HepG2 (cell line): ENCODE measurements around the gene KSR1. TPM values are rescaled to one million over a fixed set of nuclear protein-coding genes. Genes with fewer than 3 reads are reported as not detected.

ENCODE experiments used
- E2F1 ChIP-seq: sonication (generic); formaldehyde crosslinking; IDR thresholded peaks from 2 replicates; pipeline ENCODE4 v1.5.0; 2020; ENCODE audit warnings: missing genetic modification reagents
- EZH2 ChIP-seq: conservative IDR thresholded peaks from 2 replicates; pipeline ENCODE4 v1.6.1; 2012; ENCODE audit warnings: mild to moderate bottlenecking, low read depth, low read length, moderate library complexity
- FOXM1 ChIP-seq: sonication (generic); formaldehyde crosslinking; IDR thresholded peaks from 2 replicates; pipeline ENCODE4 v1.5.0; 2020; ENCODE audit warnings: missing genetic modification reagents
- MXD1 ChIP-seq: sonication (generic); formaldehyde crosslinking; IDR thresholded peaks from 2 replicates; pipeline ENCODE4 v1.4.0; 2020; ENCODE audit warnings: mild to moderate bottlenecking, missing genetic modification reagents
- NFAT5 ChIP-seq: sonication (generic); formaldehyde crosslinking; IDR thresholded peaks from 2 replicates; pipeline ENCODE4 v1.4.0; 2020; ENCODE audit warnings: missing genetic modification reagents
- RBFOX2 ChIP-seq: fragments of 200-400 bp; formaldehyde crosslinking; IDR thresholded peaks from 2 replicates; pipeline ENCODE4 v1.6.1; 2017; ENCODE audit warnings: low read depth, mild to moderate bottlenecking, low read length
- SCMH1 ChIP-seq: sonication (generic); formaldehyde crosslinking; IDR thresholded peaks from 2 replicates; pipeline ENCODE4 v1.9.0; 2021; ENCODE audit warnings: missing genetic modification reagents, mild to moderate bottlenecking, borderline replicate concordance
- SMARCC2 ChIP-seq: fragments of 450-650 bp; IDR thresholded peaks from 2 replicates; pipeline ENCODE4 v1.6.1; 2017; ENCODE audit warnings: antibody characterized with exemption, mild to moderate bottlenecking
- ZFP1 ChIP-seq: IDR thresholded peaks from 2 replicates; pipeline ENCODE4 v1.6.1; 2016
- ZNF543 ChIP-seq: sonication (generic); formaldehyde crosslinking; IDR thresholded peaks from 2 replicates; pipeline ENCODE4 v1.4.0; 2020; ENCODE audit warnings: mild to moderate bottlenecking, missing genetic modification reagents
- polyA plus RNA-seq, 8 experiments: library from polyadenylated mRNA; depleted of rRNA in 3 of 8; stranded (reverse) in 7 of 8; unstranded in 1 of 8; fragments of >200 nt; fragmentation: Illumina TruSeq in 4 of 8; extraction: Trizol in 4 of 8; gene quantifications; 2 replicates each; pipeline versions ENCODE4 v1.2.1 to v1.2.3, GENCODE V29; 2011 to 2016; ENCODE audit warnings: low read depth in 4 of 8, missing spikeins in 1 of 8, mixed read lengths in 1 of 8; ENCODE audit not compliant: insufficient read depth in 1 of 8
- total RNA-seq, 5 experiments: library from RNA; depleted of rRNA; stranded (reverse); fragments of >200 nt; fragmentation: Illumina TruSeq; extraction: Trizol; gene quantifications; 2 replicates each; pipeline ENCODE4 v1.2.3, GENCODE V29; 2016; ENCODE audit warnings: low read depth in 1 of 5
- TF ChIP-seq, protein P1 (sequence below): sonication (generic); formaldehyde crosslinking; IDR thresholded peaks from 2 replicates; pipeline ENCODE4 v1.4.0; 2020; ENCODE audit warnings: missing genetic modification reagents

Gene KSR1
- total and polyA plus RNA-seq, 2 of the 13 experiments (the other 11 are each of a cell fraction or from before 2014, with no cell fraction given) = 10.1 to 16.6 TPM

- TF ChIP-seq NFAT5 (CRISPR knock-in tag) (no peak), E2F1 (CRISPR knock-in tag) (no peak), EZH2 (no peak), MXD1 (CRISPR knock-in tag) (no peak), ZNF543 (no peak), FOXM1 (CRISPR knock-in tag) (no peak), ZFP1 (CRISPR knock-in tag) (no peak), SCMH1 (CRISPR knock-in tag) (no peak), RBFOX2 (no peak), SMARCC2 (no peak)
- TF ChIP-seq, protein P1, sequence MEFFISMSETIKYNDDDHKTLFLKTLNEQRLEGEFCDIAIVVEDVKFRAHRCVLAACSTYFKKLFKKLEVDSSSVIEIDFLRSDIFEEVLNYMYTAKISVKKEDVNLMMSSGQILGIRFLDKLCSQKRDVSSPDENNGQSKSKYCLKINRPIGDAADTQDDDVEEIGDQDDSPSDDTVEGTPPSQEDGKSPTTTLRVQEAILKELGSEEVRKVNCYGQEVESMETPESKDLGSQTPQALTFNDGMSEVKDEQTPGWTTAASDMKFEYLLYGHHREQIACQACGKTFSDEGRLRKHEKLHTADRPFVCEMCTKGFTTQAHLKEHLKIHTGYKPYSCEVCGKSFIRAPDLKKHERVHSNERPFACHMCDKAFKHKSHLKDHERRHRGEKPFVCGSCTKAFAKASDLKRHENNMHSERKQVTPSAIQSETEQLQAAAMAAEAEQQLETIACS (CRISPR knock-in tag) = no peak
Measured at GRCh38 chr17:27558842-27559505, 102.7 kb downstream of the KSR1 start (continued).
